SHP77 treated with DMSO at 0.1 percent for 48 hours (cell line): ENCODE measurements around the gene HSPA5.
"Not testable (repeated sequence)": the region's sequence is repeated elsewhere in the genome, so short reads cannot be mapped to it uniquely, and the experiment has no call there.

Experiments used
- DNase-seq: peaks from one replicate; lab custom pipeline; 2025; lab: John Stamatoyannopoulos, UW

HSPA5 gene

GRCh38 chr9:125241000-125241862 is at the start of gene HSPA5:
HSPA5 (minus strand) TSS chr9:125241343; CDS start chr9:125241126, 217 bp downstream.
- DNase-seq = peak; percentile 97

- DNase-seq = not testable (repeated sequence)
Measured at GRCh38 chr9:125286935-125287433, 45.8 kb upstream of the HSPA5 start.

GRCh38 chr9:125284855-125285254 is 43.7 kb upstream of the HSPA5 start:
- no peak for DNase-seq

- DNase-seq = no peak
Measured at GRCh38 chr9:125280945-125281344, 39.8 kb upstream of the HSPA5 start.

- no peak for DNase-seq
Measured at GRCh38 chr9:125277411-125277810, 36.3 kb upstream of the HSPA5 start.

- DNase-seq = no peak
Measured at GRCh38 chr9:125276771-125277170, 35.6 kb upstream of the HSPA5 start.

GRCh38 chr9:125272697-125273096 is 31.6 kb upstream of the HSPA5 start:
- no peak for DNase-seq

- no peak for DNase-seq
Measured at GRCh38 chr9:125271081-125271480, 29.9 kb upstream of the HSPA5 start.

- DNase-seq = no peak
Measured at GRCh38 chr9:125269014-125269397, 27.9 kb upstream of the HSPA5 start.

GRCh38 chr9:125268394-125269013 is 27.4 kb upstream of the HSPA5 start:
- DNase-seq = no peak

GRCh38 chr9:125264068-125264467 is 22.9 kb upstream of the HSPA5 start:
- DNase-seq = not testable (repeated sequence)

GRCh38 chr9:125262294-125262991 is 21.3 kb upstream of the HSPA5 start:
- DNase-seq = no peak

- DNase-seq = peak; percentile 90
Measured at GRCh38 chr9:125261501-125262293, 20.6 kb upstream of the HSPA5 start, which contains the start of gene GAPVD1. GAPVD1 (plus strand) TSS chr9:125261826; CDS start chr9:125298922, 37,096 bp downstream.

- DNase-seq = no peak
Measured at GRCh38 chr9:125260561-125260960, 19.4 kb upstream of the HSPA5 start.

GRCh38 chr9:125258832-125259534 is 17.8 kb upstream of the HSPA5 start:
- DNase-seq = no peak

- DNase-seq = no peak
Measured at GRCh38 chr9:125258160-125258785, 17.1 kb upstream of the HSPA5 start.

GRCh38 chr9:125255781-125256391 is 14.7 kb upstream of the HSPA5 start:
- DNase-seq = no peak

- DNase-seq = no peak
Measured at GRCh38 chr9:125254231-125254630, 13.1 kb upstream of the HSPA5 start.

- DNase-seq = no peak
Measured at GRCh38 chr9:125246261-125246667, 5.1 kb upstream of the HSPA5 start.

- DNase-seq = no peak
Measured at GRCh38 chr9:125243792-125244260, 2.7 kb upstream of the HSPA5 start.
